Brain microvascular endothelial cell (primary cell): ENCODE measurements around the gene AHR.
A peak's percentile ranks its signal among the peaks of the same experiment; 100 is the strongest.

ENCODE experiments used
- DNase-seq: peaks from one replicate; pipeline ENCODE4 v3.0.0-alpha.2; 2020
- H3K27ac ChIP-seq: fragments of 250-450 bp; sonication (Bioruptor Pico); 2 replicates; pipeline ENCODE4 v1.5.1; 2020; ENCODE audit warnings: mild to moderate bottlenecking, moderate library complexity
- H3K27me3 ChIP-seq: fragments of 250-450 bp; sonication (Bioruptor Pico); replicated peaks from 2 replicates; pipeline ENCODE4 v1.5.1; 2020; ENCODE audit warnings: mild to moderate bottlenecking
- H3K36me3 ChIP-seq: fragments of 250-450 bp; sonication (Bioruptor Pico); replicated peaks from 2 replicates; pipeline ENCODE4 v1.5.1; 2020; ENCODE audit warnings: mild to moderate bottlenecking
- H3K4me3 ChIP-seq: 2 replicates; pipeline ENCODE4 v1.5.1; 2011; ENCODE audit warnings: low read depth, mild to moderate bottlenecking, control low read depth, low read length, moderate library complexity
- in situ Hi-C: cut with HindIII; loops from 2 replicates; pipeline ENCODE4 v1.10.0; 2017; ENCODE audit warnings: low sequenced_read_pairs, low pct_ligation_motif_present
- TF ChIP-seq, protein P1 (sequence below): IDR thresholded peaks from 2 replicates; pipeline ENCODE4 v1.5.1; 2011; ENCODE audit warnings: low read depth, mild to moderate bottlenecking, moderate library complexity, low read length, control low read depth, inconsistent platforms; ENCODE audit errors: missing control alignments

Gene AHR

DNA sequence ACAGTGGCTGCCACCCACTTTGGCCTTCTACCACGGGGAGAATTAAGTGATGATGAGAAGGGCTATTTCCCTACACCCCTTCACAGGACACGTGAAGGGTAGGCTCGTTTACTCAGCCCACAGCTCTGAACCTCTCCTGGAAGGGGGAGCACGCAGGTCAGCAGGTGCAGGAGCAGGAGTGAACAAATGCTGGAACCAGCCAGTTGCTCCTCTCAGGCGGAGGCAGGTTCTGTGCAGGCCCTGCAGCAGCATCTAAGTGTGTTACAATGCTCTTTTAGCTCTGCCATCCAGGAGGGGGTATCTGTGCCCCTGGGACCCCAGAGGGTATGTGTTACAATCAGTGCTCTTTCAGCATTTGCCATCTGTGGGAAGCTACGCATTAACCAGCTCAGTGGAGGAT, 61.2 kb downstream of the AHR start:
- no peak overlapping the region for H3K27ac ChIP-seq
- no peak overlapping the region for H3K4me3 ChIP-seq
- TF ChIP-seq, protein P1, sequence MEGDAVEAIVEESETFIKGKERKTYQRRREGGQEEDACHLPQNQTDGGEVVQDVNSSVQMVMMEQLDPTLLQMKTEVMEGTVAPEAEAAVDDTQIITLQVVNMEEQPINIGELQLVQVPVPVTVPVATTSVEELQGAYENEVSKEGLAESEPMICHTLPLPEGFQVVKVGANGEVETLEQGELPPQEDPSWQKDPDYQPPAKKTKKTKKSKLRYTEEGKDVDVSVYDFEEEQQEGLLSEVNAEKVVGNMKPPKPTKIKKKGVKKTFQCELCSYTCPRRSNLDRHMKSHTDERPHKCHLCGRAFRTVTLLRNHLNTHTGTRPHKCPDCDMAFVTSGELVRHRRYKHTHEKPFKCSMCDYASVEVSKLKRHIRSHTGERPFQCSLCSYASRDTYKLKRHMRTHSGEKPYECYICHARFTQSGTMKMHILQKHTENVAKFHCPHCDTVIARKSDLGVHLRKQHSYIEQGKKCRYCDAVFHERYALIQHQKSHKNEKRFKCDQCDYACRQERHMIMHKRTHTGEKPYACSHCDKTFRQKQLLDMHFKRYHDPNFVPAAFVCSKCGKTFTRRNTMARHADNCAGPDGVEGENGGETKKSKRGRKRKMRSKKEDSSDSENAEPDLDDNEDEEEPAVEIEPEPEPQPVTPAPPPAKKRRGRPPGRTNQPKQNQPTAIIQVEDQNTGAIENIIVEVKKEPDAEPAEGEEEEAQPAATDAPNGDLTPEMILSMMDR = no peak
- H3K27me3 ChIP-seq = no peaks in the 10 kb centered on the region
- H3K36me3 ChIP-seq = no peaks in the 10 kb centered on the region
- no peak for DNase-seq
- in situ Hi-C loops = no loop called here

- Histone ChIP-seq H3K36me3 (no peaks in the 10 kb centered on the region), H3K27ac (no peak overlapping the region), H3K4me3 (no peak overlapping the region), H3K27me3 (no peaks in the 10 kb centered on the region)
- in situ Hi-C loops = no loop called here
- TF ChIP-seq, protein P1 = no peak
- no peak for DNase-seq
Observed at GRCh38 chr7:17362439-17363105, 64.1 kb downstream of the AHR start.

- H3K36me3 ChIP-seq = no peaks in the 10 kb centered on the region
- TF ChIP-seq, protein P1 = no peak
- H3K4me3 ChIP-seq = no peak overlapping the region
- DNase-seq = no peak
- no peak overlapping the region for H3K27ac ChIP-seq
- in situ Hi-C loops = no loop called here
- no peaks in the 10 kb centered on the region for H3K27me3 ChIP-seq
Observed at GRCh38 chr7:17364671-17365070, 66.2 kb downstream of the AHR start.

- H3K27me3 ChIP-seq = no peaks in the 10 kb centered on the region
- no peak overlapping the region for H3K27ac ChIP-seq
- no peaks in the 10 kb centered on the region for H3K36me3 ChIP-seq
- in situ Hi-C loops = no loop called here
- no peak overlapping the region for H3K4me3 ChIP-seq
- TF ChIP-seq, protein P1 = no peak
- DNase-seq = no peak
Observed at GRCh38 chr7:17365775-17366174, 67.3 kb downstream of the AHR start.

- no peak overlapping the region for H3K4me3 ChIP-seq
- no peak overlapping the region for H3K27ac ChIP-seq
- in situ Hi-C loops = no loop called here
- no peaks in the 10 kb centered on the region for H3K27me3 ChIP-seq
- TF ChIP-seq, protein P1 = no peak
- no peak for DNase-seq
- no peaks in the 10 kb centered on the region for H3K36me3 ChIP-seq
Observed at GRCh38 chr7:17367502-17367901, 69.0 kb downstream of the AHR start.

- in situ Hi-C loops = no loop called here
- Histone ChIP-seq H3K4me3 (no peak overlapping the region), H3K36me3 (no peaks in the 10 kb centered on the region), H3K27ac (peak overlapping the region; percentile 100), H3K27me3 (no peaks in the 10 kb centered on the region)
- DNase-seq = no peak
- TF ChIP-seq, protein P1 = no peak
Observed at GRCh38 chr7:17368856-17369524, 70.5 kb downstream of the AHR start.
